Skeletal muscle cell (primary cell): ENCODE measurements around the gene PLEKHA4.
"Not testable (repeated sequence)": the region's sequence is repeated elsewhere in the genome, so short reads cannot be mapped to it uniquely, and the experiment has no call there.

Source experiments
- DNase-seq: peaks from one replicate; pipeline ENCODE4 v3.0.0-alpha.2; 2010; ENCODE audit warnings: low read depth
- H3K4me3 ChIP-seq: 2 replicates; pipeline ENCODE4 v1.5.1; 2011; ENCODE audit warnings: low read depth, mild to moderate bottlenecking, control low read depth, low read length, moderate library complexity

The PLEKHA4 gene

DNA sequence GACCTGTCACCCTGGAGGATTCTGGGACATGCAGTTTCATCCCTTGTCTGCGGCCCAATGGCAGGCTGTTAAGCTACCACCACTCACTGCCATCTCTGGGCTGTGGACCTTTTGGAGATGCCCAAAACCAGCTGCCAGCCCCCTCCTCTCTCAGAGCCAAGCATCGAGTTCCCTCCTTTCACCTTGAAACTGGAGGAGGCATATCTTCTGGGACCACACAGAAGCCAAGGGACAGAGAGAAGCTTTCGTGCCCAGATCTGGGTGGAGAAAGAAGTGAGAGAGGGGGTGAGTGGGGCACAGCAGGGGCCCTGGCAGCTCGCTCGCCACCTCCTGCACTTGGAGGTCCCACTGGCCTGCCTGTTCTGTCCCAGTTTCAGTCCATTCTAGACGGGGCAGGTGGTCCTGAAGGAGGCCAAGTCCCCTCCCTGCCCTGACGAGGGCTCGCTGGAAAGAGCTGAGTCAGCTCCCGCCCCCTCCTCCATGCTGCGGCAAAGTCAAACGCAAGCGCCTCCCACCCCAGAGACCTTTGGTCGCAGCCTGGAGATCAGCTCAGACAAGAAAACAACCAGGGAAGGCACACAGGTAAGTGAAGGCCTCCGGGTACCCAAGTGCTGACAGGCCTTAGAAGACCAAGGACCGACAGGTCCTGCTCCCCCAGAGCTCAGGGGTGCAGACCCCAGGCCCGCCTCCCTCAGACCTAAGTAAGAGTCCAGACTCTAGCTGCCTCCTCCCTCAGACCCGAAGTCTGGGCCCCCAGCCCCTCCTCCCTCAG lies 61.4 kb downstream of the PLEKHA4 start:
- DNase-seq: no peak
- H3K4me3 ChIP-seq: no peak overlapping the region

- DNase-seq: no peak
- H3K4me3 ChIP-seq: no peak overlapping the region
Observed at GRCh38 chr19:48806518-48806817, 61.9 kb downstream of the PLEKHA4 start.

- DNase-seq: no peak
- H3K4me3 ChIP-seq: no peak overlapping the region
Observed at GRCh38 chr19:48805452-48805851, 63.0 kb downstream of the PLEKHA4 start.

- no peak overlapping the region for H3K4me3 ChIP-seq
- no peak for DNase-seq
Observed at GRCh38 chr19:48804496-48804895, 63.9 kb downstream of the PLEKHA4 start.

GRCh38 chr19:48802623-48803022 lies 65.8 kb downstream of the PLEKHA4 start:
- no peak for DNase-seq
- H3K4me3 ChIP-seq: no peak overlapping the region

GRCh38 chr19:48799358-48800300 lies 68.8 kb downstream of the PLEKHA4 start:
- no peak overlapping the region for H3K4me3 ChIP-seq
- DNase-seq: no peak

GRCh38 chr19:48798937-48799336 lies 69.5 kb downstream of the PLEKHA4 start:
- no peak for DNase-seq
- H3K4me3 ChIP-seq: no peak overlapping the region

GRCh38 chr19:48797103-48797502 lies 71.3 kb downstream of the PLEKHA4 start:
- DNase-seq: no peak
- no peak overlapping the region for H3K4me3 ChIP-seq

DNA sequence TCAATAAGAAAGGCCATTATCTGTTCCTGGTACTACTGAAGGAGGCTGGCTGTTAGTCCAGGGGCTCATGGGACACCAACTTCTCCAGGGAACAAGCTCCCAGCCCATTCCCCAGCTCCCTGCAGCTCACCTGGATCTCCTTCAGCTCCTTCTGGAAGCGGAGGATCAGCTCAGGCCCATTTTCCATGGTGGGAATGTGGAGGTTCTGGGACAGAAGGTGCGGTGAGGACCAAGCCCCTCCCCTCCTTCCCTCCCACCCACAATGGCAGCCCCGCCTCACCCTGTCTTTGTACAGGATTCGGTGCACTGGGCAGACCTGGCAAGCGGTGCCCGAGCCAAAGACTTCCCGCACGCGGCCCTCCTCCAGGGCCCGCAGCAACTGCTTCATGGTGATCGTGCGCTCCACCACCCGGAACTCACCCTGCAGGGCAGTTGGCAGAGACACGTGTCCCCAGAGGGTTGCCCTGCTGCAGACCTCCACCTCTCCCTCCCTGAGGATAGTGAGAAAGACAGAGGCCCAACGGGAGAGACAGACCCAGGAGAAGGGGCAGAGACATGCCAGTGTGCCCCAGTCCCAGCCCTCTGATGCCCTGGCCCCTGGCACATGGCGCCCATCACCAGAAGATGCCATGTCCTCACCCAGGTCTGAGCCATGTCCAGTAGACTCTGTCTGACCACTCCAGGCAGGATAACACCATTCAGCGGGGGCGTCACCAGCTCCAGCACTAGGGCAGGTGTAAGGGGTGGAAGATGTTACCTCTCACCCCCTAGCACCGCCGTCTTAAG lies 71.9 kb downstream of the PLEKHA4 start:
- no peak overlapping the region for H3K4me3 ChIP-seq
- DNase-seq: no peak

DNA sequence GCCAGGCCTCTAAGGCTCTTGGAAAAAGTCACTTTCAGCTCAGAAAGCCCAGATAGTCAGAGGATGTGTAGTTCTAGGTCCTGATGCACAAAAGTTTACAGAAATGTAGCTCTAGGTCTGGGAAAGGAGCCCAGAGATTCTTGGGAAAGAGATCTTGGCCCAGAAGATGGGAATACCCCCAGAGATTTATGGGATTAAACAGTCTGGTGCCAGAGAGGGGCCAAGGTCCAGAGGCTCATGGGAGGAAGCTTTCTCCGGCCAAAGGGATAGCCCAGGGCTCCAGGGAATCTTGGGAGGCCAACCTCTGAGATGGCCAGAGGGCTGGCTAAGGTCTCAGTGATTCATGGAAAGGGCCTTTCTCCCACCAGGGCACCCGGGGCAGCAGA lies 72.7 kb downstream of the PLEKHA4 start:
- H3K4me3 ChIP-seq: no peak overlapping the region
- no peak for DNase-seq

DNA sequence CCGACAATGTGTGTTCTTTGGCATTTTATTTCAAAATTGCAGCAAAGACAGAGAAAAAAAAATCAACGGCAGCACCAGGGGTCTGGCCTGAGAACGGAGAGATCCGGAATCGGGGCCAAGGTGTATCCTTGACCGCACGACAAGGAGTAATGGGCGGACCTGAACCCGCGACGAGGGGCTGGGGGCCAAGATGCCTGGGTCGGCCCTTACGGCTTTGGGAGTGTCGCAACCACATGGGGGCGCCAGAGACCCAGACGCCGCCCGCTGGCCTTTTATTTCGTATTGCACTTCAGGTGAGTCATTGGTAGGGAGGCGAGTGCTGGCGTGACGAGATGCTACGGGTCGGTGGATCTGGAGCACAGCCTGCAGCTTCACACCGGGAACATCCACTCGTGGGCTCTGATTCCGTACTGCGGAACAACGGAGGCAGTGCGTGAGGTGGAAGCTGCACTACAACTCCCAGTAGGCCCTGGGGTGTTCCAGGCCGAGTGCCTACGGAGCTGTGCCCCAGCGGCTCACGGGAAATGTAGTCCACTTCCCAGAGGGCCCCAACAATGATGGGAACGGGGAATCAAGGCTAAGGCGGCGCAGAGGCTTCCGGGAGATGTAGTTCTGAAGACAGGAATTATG lies 73.2 kb downstream of the PLEKHA4 start:
- DNase-seq: peak; percentile 73
- peak overlapping the region; percentile 55 for H3K4me3 ChIP-seq

GRCh38 chr19:48794291-48794690 lies 74.1 kb downstream of the PLEKHA4 start:
- H3K4me3 ChIP-seq: no peak overlapping the region
- DNase-seq: no peak

DNA sequence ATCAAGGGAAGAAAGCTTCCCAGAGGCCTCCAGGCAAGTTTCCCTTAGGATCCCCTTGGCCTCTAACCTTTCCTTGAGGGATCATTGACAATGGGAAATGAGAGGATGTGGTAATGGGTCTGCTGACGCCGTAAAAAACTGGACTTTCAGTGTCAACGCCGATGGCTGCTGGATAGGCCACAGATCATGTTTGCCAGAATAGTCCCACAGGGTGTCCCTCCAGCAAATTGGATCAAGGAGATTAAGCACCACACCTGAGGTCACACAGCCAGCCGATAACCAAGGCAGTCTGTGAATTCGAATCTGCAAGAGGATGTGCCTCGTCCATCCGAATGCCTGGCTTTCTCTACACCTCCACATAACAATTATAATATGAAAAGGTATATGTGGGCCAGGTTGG lies 75.1 kb downstream of the PLEKHA4 start:
- H3K4me3 ChIP-seq: no peak overlapping the region
- DNase-seq: no peak

DNA sequence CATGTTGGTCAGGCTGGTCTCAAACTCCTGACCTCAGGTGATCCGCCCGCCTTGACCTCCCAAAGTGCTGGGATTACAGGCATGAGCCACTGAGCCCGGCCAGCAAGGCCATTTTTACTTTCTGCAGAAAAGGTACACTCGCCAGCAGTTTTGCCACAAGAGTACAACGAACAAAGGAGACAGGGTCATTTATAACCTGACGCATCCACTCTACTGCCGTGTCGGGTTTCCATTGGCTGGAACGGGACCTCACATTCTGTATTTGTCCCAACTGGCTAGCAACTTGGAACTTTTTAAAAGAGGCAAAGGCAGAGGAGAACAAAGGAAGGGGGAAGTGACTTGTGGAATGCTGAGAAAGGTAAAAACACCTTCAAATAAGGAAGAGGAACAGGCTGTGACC lies 81.1 kb downstream of the PLEKHA4 start:
- not testable (repeated sequence) for H3K4me3 ChIP-seq, DNase-seq
